Measurements from ENCODE around the gene TINAGL1. TPM values are rescaled to one million over a fixed set of nuclear protein-coding genes. Genes with fewer than 3 reads are reported as not detected.

TINAGL1 gene
- total and polyA plus RNA-seq, 2 experiments from 2014 or later, result 46.2 to 64.4 TPM

DNA sequence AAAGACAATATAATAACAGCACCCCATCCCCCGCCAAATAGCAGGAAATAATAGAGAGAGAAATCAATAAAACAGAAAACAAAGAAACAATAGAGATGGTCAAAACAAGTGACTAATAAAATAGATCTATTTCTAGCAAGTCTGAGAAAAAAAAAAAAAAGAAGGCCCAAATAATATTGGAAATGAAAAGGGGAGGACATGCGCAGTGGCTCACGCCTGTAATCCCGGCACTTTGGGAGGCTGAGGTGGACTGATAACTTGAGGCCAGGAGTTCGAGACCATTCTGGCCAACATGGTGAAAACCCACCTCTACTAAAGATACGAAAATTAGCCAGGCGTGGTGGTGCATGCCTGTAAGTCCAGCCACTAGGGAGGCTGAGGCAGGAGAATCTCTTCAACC lies 22.7 kb downstream of the TINAGL1 start:
- H3K9me2 ChIP-seq (replicated peaks; ENCODE audit: insufficient read depth), result no peaks in the 10 kb centered on the region
- no peak overlapping the region for H3K4me2 ChIP-seq
- 98% methylated on average over 7 of the region's 7 CpGs for WGBS (ENCODE audit: low lambda C conversion rate, missing lambda C conversion rate)
- no peaks in the 10 kb centered on the region for H4K20me1 ChIP-seq (ENCODE audit: insufficient read depth, poor library complexity, severe bottlenecking)
- H3K27me3 ChIP-seq, result no peaks in the 10 kb centered on the region
- no peaks in the 10 kb centered on the region for H3K4me1 ChIP-seq (ENCODE audit: insufficient read depth)
- no peak overlapping the region for H3K27ac ChIP-seq
- no peak overlapping the region for H3K4me3 ChIP-seq
- H3K36me3 ChIP-seq (replicated peaks; ENCODE audit: insufficient read depth, low read depth), result no peaks in the 10 kb centered on the region
- no peak for TF ChIP-seq EZH2phosphoT487 (IDR thresholded peaks at IDR 0.05; ENCODE audit: low read depth, severe bottlenecking, unreplicated experiment)
- H2AFZ ChIP-seq, result no peak overlapping the region
- H3K9me3 ChIP-seq (ENCODE audit: low read depth), result no peaks in the 10 kb centered on the region
- no peak for DNase-seq (ENCODE audit: low spot score)
- no peaks in the 10 kb centered on the region for H3K79me2 ChIP-seq

DNA sequence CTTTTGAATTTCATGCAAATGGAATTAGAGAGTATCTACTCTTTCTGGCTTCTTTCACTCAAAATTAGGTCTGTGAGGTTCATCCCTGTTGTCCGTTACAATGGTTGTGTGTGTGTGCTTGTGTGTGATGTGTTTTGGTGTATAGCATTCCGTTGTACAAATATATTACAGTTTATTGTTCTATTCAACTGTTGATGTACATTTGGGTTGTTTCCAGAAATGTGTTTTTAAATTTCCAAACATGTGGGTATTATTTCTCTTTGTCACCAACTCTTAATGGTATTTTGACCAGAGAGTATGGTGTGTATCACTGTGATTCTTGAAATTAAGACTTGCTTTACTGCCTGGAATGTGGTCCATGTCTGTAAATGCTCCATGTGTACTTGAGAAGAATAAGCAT lies 24.3 kb downstream of the TINAGL1 start:
- Histone ChIP-seq H3K27ac (no peak overlapping the region), H4K20me1 (ENCODE audit: insufficient read depth, poor library complexity, severe bottlenecking) (no peaks in the 10 kb centered on the region), H3K4me1 (ENCODE audit: insufficient read depth) (no peaks in the 10 kb centered on the region), H3K4me3 (no peak overlapping the region), H3K79me2 (no peaks in the 10 kb centered on the region), H3K27me3 (no peaks in the 10 kb centered on the region), H3K4me2 (no peak overlapping the region), H3K9me3 (ENCODE audit: low read depth) (no peaks in the 10 kb centered on the region), H3K36me3 (replicated peaks; ENCODE audit: insufficient read depth, low read depth) (no peaks in the 10 kb centered on the region), H2AFZ (no peak overlapping the region), H3K9me2 (replicated peaks; ENCODE audit: insufficient read depth) (no peaks in the 10 kb centered on the region)
- TF ChIP-seq, protein P1, sequence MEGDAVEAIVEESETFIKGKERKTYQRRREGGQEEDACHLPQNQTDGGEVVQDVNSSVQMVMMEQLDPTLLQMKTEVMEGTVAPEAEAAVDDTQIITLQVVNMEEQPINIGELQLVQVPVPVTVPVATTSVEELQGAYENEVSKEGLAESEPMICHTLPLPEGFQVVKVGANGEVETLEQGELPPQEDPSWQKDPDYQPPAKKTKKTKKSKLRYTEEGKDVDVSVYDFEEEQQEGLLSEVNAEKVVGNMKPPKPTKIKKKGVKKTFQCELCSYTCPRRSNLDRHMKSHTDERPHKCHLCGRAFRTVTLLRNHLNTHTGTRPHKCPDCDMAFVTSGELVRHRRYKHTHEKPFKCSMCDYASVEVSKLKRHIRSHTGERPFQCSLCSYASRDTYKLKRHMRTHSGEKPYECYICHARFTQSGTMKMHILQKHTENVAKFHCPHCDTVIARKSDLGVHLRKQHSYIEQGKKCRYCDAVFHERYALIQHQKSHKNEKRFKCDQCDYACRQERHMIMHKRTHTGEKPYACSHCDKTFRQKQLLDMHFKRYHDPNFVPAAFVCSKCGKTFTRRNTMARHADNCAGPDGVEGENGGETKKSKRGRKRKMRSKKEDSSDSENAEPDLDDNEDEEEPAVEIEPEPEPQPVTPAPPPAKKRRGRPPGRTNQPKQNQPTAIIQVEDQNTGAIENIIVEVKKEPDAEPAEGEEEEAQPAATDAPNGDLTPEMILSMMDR (IDR thresholded peaks at IDR 0.05; ENCODE audit: poor library complexity), result no peak
- TF ChIP-seq EZH2phosphoT487 (IDR thresholded peaks at IDR 0.05; ENCODE audit: low read depth, severe bottlenecking, unreplicated experiment) (no peak), EZH2 (IDR thresholded peaks at IDR 0.05; ENCODE audit: borderline replicate concordance) (no peak)
- 83% methylated on average over 2 of the region's 2 CpGs for WGBS (ENCODE audit: low lambda C conversion rate, missing lambda C conversion rate)
- DNase-seq (ENCODE audit: low spot score), result no peak

DNA sequence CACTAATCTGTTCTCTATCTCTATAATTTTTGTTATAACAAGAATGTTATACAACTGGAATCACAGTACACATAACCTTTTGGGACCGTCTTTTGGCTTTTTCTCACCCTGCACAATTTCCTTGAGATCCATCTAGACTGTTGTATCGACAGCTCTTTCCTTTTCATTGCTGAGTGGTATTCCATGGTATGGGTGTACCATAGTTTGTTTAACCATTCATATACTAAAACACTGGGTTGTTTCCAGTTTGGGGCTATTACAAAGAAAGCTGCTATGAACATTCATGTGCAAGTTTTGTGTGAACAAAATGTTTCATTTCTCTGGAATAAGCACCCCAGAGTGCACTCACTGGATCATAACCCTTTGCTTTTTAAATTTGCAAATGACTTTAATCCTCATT lies 25.8 kb downstream of the TINAGL1 start:
- Histone ChIP-seq H3K9me2 (replicated peaks; ENCODE audit: insufficient read depth) (no peaks in the 10 kb centered on the region), H3K36me3 (replicated peaks; ENCODE audit: insufficient read depth, low read depth) (no peaks in the 10 kb centered on the region), H3K4me3 (no peak overlapping the region), H3K4me2 (no peak overlapping the region), H3K27ac (no peak overlapping the region), H4K20me1 (ENCODE audit: insufficient read depth, poor library complexity, severe bottlenecking) (no peaks in the 10 kb centered on the region), H3K27me3 (no peaks in the 10 kb centered on the region), H2AFZ (no peak overlapping the region), H3K79me2 (no peaks in the 10 kb centered on the region), H3K4me1 (ENCODE audit: insufficient read depth) (no peaks in the 10 kb centered on the region), H3K9me3 (ENCODE audit: low read depth) (no peaks in the 10 kb centered on the region)
- TF ChIP-seq EZH2phosphoT487 (IDR thresholded peaks at IDR 0.05; ENCODE audit: low read depth, severe bottlenecking, unreplicated experiment) (no peak), EZH2 (IDR thresholded peaks at IDR 0.05; ENCODE audit: borderline replicate concordance) (no peak)
- TF ChIP-seq, protein P1 (IDR thresholded peaks at IDR 0.05; ENCODE audit: poor library complexity), result no peak
- 92% methylated on average over 2 of the region's 2 CpGs for WGBS (ENCODE audit: low lambda C conversion rate, missing lambda C conversion rate)
- DNase-seq (ENCODE audit: low spot score), result no peak

DNA sequence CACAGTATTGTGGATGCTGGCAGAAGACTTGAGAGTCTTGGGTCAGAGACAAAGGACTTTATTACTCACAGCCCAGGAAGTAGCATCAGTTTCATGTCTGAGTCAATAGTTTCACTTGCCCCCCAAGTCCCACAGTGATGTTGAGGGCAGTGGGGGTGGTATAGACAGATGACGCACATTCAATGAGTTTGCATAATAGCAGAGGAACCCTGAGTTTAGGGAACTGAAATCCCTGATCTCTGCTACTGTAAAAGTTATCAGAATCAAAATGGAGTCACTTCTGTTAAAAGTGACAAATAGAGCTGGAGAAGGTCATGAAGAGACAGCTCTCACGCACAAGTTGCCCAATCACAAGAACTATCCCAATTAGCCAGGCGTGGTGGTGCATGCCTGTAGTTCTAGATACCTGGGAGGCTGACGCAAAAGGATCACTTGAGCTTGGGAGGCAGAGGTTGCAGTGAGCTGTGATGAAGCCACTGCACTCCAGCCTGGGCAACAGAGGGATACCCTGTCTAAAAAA lies 29.7 kb downstream of the TINAGL1 start:
- no peak overlapping the region for H3K4me2 ChIP-seq
- H3K9me3 ChIP-seq (ENCODE audit: low read depth), result no peaks in the 10 kb centered on the region
- no peaks in the 10 kb centered on the region for H4K20me1 ChIP-seq (ENCODE audit: insufficient read depth, poor library complexity, severe bottlenecking)
- H3K4me1 ChIP-seq (ENCODE audit: insufficient read depth), result no peaks in the 10 kb centered on the region
- TF ChIP-seq EZH2 (IDR thresholded peaks at IDR 0.05; ENCODE audit: borderline replicate concordance) (no peak), EZH2phosphoT487 (IDR thresholded peaks at IDR 0.05; ENCODE audit: low read depth, severe bottlenecking, unreplicated experiment) (no peak)
- TF ChIP-seq, protein P1 (IDR thresholded peaks at IDR 0.05; ENCODE audit: poor library complexity), result no peak
- no peak overlapping the region for H3K27ac ChIP-seq
- WGBS (ENCODE audit: low lambda C conversion rate, missing lambda C conversion rate), result 93% methylated on average over 4 of the region's 4 CpGs
- H3K27me3 ChIP-seq, result no peaks in the 10 kb centered on the region
- H3K79me2 ChIP-seq, result no peaks in the 10 kb centered on the region
- H3K4me3 ChIP-seq, result no peak overlapping the region
- no peaks in the 10 kb centered on the region for H3K9me2 ChIP-seq (replicated peaks; ENCODE audit: insufficient read depth)
- no peak overlapping the region for H2AFZ ChIP-seq
- no peaks in the 10 kb centered on the region for H3K36me3 ChIP-seq (replicated peaks; ENCODE audit: insufficient read depth, low read depth)
- no peak for DNase-seq (ENCODE audit: low spot score)
